HCEC 1CT (cell line): ENCODE data around the gene DOCK3.
A peak's percentile ranks its signal among the peaks of the same experiment; 100 is the strongest.
"Not testable (repeated sequence)": the region's sequence is repeated elsewhere in the genome, so short reads cannot be mapped to it uniquely, and the experiment has no call there.

ENCODE experiments used
- DNase-seq: peaks from one replicate; pipeline ENCODE4 v3.0.0-alpha.2; 2017

DOCK3 gene

DNA sequence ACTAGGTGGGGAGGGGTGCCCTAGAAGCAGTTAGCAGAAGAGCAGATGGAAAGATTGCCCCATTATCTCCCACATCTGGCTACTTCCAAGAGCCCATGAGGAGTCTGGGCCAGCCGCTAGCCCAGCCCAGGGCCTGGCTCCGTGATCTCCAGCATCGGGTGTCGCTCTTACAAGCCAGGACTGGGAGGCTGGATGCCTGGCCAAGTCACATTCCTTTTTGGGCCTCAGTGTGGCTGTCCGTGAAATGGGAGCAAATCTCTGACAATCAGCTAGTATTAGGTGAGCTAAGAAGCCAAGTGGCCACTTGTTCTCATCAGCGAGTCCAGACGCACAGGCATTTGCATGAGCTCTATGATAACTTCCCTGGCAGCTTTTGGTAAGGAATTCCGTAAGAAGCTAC lies 23.3 kb upstream of the DOCK3 start:
- DNase-seq: no peak

DNA sequence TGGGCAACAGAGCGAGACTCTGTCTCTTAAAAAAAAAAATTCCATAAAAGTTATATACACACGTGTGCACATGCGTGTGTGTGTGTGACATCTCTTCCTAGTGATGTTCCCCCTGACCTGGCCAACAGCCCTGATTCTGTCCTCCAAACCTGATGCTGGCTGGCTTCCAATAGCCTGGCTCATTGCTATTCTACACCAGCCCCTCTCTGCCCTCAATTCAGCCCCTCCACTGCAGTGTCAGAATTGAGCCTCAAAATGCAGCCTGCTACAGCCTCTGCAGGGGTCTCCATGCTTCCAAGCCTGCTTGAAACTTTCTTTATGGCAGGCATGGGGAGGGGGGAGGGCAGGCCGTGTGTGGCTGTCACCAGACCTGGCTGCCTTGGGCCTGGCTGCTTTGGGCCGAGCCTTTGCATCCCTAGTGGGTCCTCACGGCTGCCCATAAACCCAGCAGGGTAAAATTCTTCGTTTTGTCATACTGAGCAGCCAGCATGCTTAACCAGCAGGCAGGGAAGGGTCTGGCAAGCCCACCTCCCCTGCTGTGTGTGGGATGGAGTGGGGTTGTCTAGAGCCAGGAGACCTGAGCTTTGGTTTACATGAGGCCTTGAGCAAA lies 22.7 kb upstream of the DOCK3 start:
- no peak for DNase-seq

GRCh38 chr3:50652709-50653108 lies 22.0 kb upstream of the DOCK3 start:
- no peak for DNase-seq

DNA sequence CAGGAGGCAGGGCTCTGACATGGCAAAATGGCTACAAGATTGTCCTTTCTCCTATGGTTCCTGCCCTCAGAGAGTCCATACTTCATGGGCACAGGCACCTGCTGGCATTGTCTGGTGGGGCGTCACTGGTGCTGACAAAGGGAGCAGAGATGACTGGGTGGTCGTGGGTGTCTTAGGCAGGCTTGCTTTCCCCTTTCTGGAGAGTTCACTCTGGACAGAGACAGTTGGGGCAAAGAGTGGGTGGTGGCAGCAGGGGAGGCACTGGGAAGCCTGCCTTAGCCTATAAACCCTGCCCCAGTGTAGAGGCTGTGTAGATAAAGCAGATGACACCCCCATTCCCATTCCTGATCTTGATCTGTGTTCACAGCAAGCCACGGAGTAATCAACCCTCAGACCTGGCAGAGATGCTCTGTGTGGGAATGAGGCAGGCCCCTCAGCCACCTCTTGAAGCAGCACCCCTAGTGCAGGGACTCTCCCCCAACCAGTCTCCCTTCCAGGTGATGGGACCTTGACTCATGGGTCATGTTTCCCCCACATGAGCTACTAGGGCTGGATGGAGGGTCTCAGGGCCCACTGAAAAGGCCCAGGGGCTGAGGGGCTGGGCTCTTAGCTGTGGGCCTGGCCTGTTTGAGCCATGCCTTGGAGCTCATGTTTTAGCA lies 20.7 kb upstream of the DOCK3 start:
- no peak for DNase-seq

GRCh38 chr3:50655009-50655830 lies 19.5 kb upstream of the DOCK3 start:
- DNase-seq: peak; percentile 66

DNA sequence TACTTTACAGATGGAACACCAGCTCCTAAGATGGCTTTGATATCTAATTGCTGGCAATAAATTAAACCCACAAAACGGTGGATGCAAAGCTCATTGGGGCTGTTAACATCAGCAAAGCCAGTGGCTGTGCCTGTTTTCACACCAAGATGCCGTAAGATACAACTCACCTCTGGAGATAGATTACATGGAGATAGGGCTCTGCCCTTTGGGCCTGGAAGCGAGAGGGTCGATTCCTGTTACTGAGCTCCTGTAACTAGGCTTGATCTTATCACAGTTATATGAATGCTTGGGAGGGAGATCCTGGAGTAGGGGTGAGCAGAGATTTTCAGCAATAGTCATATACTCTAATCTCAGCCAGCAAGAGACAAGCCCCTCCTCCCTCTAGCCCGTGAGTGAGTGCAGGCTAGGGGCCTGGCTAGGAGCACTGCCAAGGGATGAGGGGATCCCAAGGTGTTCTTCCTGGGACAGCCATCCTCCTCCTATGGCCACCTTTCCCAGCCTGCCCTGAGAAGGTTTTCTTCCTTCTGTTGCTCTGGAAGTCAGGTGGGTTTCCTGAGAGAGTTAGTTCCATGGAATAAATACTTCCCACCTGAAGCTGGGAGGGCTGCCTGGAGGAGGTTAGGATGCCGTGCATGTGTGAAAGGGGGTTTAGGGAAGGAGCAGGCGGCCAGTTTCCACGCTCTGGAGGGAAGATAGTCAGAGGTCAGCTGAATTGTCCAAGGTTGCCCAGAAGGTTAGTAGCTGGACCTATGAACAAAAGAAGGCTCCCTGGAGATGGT lies 18.1 kb upstream of the DOCK3 start:
- DNase-seq: no peak

DNA sequence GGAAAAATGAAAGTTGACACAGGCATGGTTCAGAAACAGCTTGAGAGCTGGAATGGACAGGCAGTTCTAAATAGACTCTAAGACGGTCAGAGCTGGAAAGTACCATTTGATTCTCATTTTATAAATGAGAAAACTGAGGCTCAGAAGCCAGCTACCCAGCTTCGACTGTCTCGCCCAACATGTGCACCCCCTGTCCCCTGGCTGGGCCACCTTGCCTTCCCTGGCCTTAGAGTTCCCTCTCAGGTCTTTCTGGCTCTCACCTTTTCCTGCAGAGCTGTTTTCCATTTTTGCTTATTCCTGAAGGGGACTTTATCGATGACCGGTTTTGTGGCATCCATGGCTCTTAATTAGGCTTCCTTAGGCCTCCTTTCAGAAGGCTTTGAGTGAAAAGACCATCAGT lies 17.3 kb upstream of the DOCK3 start:
- DNase-seq: no peak

DNA sequence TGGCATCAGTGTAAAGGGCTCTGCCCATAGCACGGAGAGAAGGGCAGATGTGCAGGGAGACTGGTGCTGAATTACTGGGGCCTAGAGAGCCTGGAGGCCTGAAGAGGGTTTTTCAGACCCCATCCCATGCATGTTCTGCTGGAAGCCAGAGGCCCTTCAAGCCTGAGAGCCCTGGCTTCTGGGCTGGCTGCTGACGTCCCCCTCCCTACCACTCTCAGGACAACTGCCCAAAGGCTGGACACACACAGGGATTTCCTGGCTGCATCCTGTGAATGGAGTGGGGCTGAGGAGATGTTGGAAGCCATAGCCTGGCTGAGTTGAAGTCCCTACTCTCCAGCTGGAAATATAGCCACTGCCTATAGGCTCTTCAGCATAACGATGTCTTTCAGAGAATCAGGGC lies 16.9 kb upstream of the DOCK3 start:
- DNase-seq: no peak

DNA sequence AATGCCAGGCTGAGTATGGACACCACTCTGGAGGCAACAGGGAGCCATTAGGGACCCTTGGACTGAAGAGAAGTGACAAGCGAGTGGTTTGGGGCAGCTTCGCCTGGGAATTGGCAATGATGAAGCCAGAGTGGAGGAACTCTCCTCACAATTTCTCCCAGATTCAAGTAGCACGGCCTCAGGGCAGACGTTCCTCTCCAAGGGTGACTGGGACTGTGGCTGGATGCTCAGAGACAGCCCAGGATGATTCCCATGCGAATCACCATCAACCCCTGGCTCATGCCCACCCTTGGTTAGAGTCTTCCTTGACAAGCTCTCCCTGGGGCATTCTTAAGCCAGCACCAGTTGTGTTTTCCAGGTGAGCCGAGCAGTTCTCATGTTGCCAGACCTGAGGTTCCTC lies 16.3 kb upstream of the DOCK3 start:
- no peak for DNase-seq

DNA sequence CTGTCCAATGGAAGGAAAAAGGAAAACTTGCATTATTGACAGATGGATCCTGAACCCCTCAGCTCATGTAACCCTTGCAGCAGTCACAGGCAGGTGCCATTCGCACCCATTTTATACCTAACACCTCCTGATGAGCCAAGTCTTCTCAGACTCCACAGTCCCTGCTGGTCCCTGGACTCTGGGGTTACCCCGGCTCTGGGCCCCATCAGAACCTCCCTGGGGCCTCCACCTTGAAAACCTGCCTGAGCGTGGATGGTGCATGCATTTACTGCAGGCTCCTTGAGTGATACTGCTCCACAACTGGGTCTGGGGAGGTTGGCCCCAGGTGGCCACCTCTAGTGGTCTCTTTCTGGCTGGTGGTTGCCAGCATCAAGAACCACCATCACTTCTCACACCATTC lies 15.9 kb upstream of the DOCK3 start:
- DNase-seq: no peak

- DNase-seq: no peak
These were observed 14.3 kb upstream of the DOCK3 start for GRCh38 chr3:50660386-50660785.

- no peak for DNase-seq
These were observed 13.3 kb upstream of the DOCK3 start for GRCh38 chr3:50661321-50661837.

- no peak for DNase-seq
These were observed 12.3 kb upstream of the DOCK3 start for GRCh38 chr3:50662408-50662807.

DNA sequence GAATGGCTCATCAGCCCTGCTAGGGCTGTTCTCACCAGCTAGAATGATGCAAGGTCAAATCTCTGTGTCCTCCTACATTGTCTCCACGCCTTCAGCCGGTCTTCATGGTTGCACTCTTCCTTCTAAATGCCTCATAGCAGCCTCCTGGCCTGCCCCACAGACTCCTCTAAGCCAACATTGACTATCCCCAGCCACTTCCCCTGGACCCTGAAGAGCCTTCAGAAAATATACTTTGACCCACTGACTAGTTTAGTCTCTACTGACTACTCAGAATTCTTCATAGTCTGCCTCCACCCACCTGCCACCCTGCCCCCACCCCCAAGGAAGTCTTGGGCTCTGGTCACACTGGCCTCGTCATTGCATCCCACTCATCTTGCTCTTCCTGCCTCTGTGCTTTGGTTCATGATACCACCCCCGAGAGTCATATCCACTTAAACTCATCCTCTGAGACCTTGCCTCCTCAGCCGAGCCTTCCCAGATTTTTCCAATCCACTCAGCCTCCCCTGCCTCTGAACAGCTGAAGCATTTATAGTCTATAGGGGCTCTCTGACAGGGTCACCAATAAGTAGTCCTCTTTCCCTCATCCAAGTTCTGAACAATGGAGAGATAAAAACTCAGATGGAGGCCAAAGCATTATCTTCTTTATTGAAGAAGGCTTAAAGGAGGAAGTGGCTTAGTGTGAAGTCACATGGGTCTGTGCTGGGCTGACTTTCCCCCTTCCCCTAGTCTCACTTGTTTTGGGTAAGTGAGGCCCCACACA lies 9.5 kb upstream of the DOCK3 start:
- no peak for DNase-seq

DNA sequence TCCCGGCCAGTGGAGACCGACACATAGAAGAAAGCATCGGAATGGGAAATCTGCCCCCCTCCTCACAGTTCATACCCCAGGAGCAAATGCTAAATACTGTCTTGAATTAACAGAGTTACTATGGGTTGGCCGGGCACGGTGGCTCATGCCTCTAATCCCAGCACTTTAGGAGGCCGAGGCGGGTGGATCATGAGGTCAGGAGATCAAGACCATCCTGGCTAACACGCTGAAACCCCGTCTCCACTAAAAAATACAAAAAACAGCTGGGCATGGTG lies 8.9 kb upstream of the DOCK3 start:
- DNase-seq: not testable (repeated sequence)

- DNase-seq: no peak
These were observed 7.9 kb upstream of the DOCK3 start for GRCh38 chr3:50666837-50667236.

GRCh38 chr3:50671331-50671730 lies 3.4 kb upstream of the DOCK3 start:
- DNase-seq: peak; percentile 55

- DNase-seq: no peak
These were observed 2.1 kb upstream of the DOCK3 start for GRCh38 chr3:50672656-50673055.

GRCh38 chr3:50673931-50674330 lies 796 bp upstream of the DOCK3 start:
- no peak for DNase-seq

- DNase-seq: no peak
These were observed 678 bp downstream of the DOCK3 start for GRCh38 chr3:50675179-50676030.

DNA sequence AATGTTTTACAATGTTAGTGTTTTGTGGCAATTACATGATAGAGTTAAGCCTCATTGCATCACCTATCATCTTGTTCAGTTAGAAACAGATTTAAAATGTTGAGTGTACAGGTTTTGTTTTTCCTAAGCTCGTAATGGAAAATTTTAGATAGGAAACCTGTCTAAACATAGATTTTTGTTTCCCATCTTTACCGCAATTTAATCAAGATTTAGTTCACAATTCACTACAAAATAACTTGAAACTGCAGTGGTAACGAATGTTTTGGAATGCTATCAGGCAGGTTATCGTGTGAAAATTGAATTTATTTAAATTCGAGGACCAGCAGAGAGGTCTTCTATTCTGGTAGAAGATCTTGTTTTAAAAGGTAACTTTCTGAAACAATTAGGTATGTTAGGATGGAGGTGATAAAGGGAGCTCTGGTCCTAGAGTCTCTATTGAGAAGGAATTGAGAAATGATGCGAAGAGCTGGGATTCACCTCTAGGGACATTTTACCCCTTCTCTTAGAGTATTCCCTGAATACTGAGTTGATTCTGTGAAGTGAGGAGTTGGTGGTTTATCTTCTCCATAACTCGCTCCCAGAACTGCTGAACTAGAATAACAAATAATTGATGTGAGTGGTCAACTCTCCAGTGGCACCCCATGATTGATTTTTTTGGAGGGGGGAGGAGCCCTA lies 1.4 kb downstream of the DOCK3 start:
- no peak for DNase-seq
